Umbilical cord (tissue), 2 donors: ENCODE data around the gene C21orf58. TPM values are rescaled to one million over a fixed set of nuclear protein-coding genes. Genes with fewer than 3 reads are reported as not detected.

Experiments
- DNase-seq: peaks from one replicate; pipeline ENCODE4 v3.0.0-alpha.2; 2015; ENCODE audit warnings: low spot score
- total RNA-seq: library from RNA; depleted of rRNA; stranded (reverse); fragments of >200 nt; gene quantifications from one replicate; pipeline ENCODE4 v1.2.3, GENCODE V29; 2014; ENCODE audit warnings: low replicate concordance; ENCODE audit not compliant: insufficient read depth

Gene C21orf58
- total RNA-seq, 1 donor from 2014 or later, result 12.3 TPM

DNA sequence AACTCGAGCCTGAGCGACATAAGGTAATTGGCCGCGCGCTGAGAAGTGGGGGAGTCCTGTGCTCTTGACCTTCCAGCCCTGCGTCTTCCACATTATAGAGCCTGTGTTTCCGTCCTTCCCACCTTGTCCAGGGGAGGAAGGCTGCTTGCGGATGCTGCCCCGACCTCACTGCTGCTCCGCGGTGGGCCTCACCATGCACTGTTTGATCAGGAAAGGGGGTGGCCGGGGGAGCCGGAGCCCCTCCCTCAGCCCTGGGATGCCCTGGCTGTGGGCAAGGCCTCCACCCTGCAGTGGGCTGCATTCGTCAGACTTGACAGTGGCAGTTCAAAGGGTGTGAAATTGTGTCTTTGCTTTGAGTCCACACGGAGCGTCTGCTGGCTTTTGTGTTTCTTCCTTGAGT is 30.4 kb upstream of the C21orf58 start:
- no peak for DNase-seq

DNA sequence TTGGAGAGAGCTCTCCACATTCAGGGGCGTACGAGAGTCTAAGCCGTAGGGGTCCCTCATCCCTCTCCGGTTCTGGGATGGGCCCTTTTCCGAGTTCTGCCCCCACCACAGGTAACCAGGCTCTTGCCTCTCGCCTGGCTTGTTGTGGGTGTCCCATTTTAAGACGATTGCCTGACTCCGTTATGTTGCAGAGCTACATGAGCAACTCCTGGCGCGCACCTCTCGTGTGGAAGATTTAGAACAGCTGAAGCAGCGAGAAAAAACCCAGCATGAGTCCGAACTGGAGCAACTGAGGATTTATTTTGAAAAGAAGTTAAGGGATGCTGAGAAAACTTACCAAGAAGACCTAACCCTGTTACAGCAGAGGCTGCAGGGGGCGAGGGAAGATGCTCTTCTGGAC is 29.2 kb upstream of the C21orf58 start:
- no peak for DNase-seq

DNA sequence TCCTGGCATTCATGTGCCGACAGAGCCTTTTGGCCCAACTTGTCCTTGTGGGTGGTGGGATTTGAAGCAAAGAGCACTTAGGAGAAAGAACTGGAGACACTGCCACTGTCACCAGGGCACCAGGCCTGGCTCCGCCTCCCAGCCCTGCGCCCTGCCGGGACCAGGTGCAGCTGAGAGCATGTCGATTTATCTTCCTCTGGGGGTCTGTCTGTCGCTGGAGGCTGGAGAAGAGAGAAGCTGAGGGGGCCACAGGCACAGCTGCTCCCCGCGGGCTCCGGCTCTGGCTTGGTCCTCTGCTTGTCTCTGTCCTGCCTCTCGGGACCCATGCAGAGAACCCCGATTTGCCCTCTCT is 28.5 kb upstream of the C21orf58 start:
- no peak for DNase-seq

DNA sequence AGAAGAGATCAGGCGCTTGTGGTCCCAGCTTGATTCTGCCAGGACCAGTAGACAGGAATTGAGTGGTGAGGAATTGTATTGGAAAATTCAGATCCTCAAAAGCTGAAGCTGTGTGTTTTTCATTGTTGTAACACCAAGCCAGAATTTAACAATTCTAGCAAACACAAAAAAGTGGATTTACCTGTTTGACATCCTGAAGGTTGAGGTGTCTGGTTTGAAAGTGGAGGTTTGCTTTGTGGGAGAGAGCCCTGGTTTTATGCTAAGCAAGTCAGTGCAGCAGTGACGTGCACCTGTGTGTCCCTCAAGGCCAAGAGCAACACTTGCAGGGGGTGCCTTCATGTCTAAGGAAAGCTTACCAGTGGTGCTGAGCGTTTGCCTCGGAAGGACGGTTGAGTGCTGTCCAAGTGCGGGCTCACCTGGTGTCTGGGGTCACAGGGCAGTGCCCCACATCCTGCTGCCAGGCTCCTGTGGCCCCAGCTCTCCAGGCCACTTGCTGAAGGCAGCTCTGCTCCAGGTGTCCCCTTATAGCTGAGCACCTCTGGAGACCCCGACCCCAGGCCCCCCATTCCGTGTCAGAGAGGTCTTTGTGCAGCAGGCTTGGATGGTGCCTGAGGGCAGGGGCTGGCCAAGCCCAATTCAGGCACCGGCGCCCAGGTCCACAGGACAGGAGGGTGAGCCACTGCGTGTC is 27.9 kb upstream of the C21orf58 start:
- peak; percentile 34 for DNase-seq

DNA sequence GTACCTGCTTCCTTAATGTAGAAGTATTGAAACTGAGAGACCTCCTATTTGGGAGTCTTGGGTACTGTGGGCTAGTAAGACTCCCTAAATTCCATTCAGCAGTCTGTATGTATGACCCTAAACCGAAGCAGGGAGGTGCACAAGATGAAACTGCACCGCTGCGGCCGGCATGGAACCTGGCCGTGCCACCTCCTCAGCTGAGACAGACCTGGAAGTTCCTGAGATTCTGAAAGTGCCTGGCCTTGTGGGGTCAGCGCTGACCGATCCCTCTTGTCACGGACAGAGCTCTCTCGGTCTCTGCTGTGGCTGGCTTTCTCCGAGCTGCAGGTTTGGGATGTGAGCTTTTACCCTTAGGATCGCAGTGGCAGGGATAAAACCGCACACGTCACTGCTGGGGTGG is 27.3 kb upstream of the C21orf58 start:
- no peak for DNase-seq

DNA sequence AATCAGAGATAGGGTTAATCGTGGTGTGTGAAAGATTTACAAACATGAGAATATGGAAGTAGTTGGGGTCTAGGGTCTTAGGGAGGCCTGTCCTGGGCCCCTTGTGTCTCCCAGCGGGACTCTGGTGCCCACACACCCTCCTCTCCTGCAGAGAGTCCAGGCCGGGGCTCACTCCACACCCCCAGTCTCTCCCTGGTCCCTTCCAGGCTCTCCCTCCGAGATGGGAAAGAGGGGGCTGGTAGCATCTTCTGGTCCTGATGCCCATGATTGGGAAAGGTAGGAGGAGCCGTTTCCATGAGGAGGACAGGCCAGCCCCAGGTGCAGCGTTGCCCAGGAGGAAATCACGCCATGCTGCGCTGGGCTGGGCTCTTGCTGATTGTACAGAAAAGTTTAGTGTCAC is 26.9 kb upstream of the C21orf58 start:
- no peak for DNase-seq

DNA sequence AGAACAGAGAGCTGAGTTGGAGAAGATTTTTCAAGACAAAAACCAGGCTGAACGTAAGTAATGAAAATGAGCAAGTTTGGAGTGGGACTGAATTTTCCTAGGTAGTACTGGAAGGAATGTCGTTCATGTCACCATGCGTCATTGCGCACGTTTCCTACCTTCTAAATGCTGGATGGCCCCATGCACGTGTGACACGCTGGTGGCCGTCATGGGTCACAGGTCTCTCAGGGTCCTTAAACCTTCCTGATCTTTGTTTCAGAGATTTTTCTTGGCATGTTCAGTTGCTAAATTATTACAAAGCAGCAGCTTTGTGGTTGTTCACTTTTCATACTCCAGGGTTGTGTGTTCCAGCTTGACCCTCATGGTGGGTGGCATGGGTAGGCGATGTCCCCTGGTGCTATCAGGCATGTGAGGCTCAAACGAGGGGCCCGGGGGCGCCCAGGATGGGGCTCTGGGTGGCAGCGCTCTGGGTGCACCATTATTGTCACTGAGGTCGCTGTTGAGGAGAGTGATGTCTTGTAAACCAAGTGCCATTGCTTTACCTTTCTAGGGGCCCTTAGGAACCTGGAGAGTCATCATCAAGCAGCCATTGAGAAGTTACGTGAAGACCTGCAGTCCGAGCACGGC is 25.6 kb upstream of the C21orf58 start:
- DNase-seq, result no peak

DNA sequence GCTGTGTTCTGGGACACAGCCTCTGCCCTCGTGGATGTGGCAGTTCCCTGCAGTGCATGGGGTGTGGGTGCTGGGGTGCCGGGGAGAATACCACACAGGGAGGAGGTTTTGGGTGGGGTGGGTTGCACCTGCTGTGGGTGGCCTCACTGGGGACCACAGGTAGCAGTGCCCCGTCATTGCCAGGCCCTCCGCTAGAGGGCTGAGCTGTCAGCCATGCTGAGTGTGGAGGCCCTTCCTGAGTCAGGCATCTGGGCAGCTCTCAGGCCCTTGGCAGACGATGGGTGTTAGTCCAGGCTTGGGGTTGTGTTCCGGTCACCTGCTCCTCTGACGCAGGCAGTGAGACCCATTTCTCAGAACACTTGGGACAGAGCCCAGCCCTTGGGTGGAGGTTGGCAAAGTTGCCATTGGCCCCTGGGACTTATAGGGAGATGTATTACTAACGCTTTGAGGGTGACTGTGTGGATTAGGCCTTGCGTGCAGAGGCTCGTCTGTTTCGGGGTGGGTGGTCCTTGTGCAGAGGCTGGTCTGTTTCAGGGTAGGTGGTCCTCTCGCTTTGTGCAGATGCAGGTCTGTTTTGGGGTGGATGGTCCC is 24.2 kb upstream of the C21orf58 start:
- no peak for DNase-seq

DNA sequence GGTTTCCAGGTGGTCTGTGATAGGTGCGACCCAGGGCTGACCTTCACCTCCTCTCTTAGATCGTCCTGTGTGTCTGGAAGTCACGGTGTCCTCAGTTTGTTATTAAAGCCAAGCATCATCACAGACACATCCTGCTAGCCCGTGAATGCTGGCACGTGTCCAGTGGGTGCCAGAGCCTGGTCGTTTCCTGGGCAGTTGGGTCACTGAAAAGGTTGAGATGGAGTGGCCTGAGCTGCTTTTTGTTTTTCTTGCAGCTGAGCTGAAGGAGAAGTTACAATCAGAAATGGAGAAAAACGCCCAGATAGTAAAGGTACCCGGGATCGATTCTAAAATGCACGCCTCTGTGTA is 23.5 kb upstream of the C21orf58 start:
- no peak for DNase-seq

DNA sequence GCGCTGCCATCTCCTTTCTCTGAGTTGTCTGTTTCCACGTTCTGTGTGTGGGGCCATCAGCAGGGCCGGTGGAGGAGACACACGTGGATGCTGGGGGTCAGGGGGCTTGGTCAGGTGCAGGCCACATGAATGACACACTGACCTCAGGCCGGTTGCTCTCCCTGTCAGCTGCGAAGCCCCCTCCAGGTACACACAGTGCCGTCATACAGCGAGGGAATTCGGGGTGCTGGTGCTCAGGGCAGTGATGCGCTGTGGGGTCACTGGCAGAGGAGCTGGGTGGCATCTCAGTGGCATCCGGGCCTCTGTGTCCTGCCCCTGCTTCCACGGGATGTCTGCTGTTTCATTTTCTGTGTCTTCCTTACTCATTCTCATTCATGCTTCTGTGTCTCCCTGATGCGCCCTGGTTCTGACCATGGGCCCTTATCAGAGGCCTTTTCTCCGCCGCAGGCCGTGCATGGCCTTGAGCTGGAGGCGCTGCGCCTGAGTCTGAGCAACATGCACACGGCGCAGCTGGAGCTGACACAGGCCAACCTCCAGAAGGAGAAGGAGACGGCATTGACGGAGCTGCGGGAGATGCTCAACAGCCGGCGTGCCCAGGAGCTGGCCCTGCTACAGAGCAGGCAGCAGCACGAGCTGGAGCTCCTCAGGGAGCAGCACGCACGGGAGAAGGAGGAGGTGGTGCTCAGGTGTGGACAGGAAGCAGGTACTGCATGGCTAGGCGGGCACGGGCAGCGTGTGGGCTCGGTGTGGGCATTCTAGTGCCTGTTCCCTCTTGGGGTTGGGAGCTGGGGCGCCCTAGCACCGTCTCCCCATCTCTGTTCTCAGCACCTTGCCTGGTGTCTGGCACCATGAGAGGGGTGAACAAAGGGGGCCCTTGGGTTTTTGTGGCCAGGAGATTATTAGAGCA is 22.9 kb upstream of the C21orf58 start:
- no peak for DNase-seq

DNA sequence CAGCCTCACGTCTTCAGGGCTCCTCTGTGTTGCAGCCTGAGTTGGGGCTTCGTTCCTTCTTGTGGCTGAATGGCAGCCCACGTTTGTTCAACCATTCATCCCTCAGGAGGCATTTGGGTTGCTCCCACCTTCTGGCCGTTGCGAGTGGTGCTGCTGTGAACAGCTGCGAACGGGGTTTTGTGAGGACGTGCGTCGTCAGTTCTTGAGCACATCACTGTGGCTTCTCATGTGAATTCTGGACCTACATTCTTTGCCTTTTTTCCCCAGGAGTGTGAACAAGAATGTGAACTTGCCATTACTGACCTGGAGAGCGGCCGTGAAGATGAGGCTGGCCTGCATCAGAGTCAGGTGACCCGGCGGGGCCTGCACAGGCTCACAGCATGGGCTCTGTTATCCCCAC is 22.2 kb upstream of the C21orf58 start:
- no peak for DNase-seq

DNA sequence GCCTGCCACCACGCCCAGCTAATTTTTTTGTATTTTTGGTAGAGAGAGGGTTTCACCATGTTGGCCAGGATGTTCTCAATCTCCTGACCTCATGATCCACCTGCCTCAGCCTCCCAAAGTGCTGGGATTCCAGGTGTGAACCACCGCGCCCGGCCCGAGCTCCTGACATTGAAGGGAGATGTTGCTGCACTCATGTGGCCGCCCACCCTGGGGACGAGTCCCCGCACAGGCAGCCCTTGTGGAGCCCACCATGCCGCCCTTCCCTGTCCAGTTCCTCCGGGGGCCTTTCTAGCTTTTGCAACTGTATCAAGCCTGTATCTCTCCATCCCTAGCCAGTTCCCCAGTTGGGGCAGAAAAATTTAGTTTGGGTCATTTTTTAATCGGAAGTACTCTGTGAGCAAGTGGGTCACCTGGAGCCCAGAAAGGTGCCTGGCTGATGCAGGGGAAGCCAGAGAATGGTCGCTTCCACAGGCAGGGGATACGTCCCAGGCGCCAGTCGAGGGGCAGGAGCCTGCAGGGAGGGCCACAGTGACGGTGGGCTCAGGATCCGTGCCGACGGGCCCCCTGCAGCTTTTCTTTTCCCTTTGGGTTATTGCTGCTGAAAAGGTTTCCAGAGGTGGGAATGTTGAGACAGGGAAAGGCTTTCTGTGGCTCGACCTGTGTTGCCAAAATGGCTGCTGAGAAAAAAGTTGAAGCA is 20.7 kb upstream of the C21orf58 start:
- DNase-seq, result no peak

DNA sequence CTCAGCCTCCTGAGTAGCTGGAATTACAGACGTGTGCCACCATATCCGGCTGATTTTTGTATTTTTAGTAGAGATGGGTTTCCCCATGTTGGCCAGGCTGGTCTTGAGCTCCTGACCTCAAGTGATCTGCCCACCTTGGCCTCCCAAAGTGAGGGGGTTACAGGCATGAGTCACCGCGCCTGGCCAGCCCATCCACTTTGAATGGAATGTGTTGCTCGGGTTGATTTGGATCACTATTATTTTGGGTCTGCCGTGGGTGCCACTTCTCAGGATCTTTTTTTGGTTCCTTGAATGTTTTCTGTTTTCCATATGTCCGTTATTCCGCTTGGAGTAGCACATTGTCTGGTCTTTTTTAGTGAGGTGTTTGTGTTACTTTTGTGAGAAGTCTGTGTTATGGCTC is 17.3 kb upstream of the C21orf58 start:
- no peak for DNase-seq

DNA sequence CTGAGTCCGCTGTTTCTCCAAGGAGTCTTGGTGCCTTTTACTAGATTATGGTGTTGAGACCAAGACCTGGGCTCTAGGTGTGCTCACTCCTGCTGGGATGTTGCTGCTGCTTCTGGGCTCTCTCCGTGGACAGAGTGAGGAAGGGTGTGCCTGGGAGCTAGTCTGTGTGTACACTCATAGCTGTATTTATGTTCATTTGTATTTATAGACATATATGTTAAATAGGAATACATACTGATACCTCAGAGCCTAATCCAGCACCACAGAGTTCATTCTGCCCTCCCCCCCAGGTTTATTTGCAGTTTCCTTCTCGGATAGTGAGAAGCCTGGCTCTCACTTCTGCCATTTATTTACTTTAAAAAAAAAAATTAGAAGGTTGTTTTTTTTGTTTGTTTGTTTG is 12.9 kb upstream of the C21orf58 start:
- no peak for DNase-seq

DNA sequence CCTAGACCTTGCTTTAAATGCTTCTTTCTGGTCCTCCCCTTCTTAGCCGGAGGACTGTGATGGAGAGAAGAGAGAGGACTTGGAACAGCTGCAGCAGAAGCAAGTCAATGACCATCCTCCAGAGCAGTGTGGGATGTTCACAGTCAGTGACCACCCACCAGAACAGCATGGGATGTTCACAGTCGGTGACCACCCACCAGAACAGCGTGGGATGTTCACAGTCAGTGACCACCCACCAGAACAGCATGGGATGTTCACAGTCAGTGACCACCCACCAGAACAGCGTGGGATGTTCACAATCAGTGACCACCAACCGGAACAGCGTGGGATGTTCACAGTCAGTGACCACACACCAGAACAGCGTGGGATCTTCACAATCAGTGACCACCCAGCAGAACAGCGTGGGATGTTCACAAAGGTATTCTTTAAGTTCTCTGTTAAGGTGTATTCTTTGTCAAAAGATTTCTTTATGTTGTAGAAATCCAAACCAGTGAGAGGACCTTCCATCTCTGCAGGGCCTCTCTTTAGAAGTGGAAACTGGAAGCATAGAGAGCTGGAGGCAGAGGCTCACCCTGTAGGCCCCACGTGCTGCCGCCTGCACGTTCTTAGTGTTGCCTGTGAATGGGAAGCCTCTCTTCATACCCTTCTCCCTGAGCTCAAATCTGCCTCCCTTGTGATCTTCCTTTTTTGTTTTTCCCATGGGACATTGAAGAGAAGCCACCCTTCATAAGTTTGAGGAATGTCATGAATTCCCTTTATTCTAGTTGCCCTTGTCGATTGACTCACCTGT is 10.9 kb upstream of the C21orf58 start:
- no peak for DNase-seq

DNA sequence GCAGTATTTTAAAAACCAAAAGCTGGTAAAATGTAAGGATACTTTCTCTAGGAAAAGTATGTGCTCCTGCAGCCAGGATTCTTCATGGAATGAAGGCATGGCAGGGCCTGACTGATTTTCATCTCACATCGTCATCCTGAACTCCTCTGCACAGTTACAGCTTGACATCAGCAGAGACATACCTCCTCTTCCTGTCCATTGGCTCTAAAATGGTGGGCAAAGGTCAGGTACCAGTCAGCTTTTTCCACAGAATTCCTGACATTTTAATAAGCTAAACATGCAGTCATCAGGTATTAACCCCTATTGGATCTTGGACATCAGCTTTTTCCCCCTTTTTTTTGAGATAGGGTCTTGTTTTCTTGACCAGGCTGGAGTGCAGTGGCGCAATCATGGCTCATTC is 6.1 kb upstream of the C21orf58 start:
- no peak for DNase-seq

DNA sequence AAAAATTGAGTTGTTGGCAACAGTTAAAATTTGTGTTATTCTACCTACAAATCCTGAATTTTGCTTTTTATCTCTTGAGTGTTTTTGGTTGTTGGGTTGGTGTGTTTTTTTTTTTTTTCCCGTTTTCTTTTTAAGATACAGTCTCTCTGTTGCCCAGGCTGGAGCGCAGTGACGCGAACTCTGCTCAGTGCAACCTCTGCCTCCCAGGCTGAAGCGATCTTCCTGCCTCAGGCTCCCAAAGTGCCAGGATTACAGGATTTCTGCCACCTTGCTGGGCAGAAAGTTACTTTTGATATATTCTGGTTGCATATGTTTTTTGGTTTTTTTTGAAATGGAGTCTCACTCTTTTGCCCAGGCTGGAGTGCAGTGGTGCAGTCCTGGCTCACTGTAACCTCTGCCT is 4.5 kb upstream of the C21orf58 start:
- no peak for DNase-seq

DNA sequence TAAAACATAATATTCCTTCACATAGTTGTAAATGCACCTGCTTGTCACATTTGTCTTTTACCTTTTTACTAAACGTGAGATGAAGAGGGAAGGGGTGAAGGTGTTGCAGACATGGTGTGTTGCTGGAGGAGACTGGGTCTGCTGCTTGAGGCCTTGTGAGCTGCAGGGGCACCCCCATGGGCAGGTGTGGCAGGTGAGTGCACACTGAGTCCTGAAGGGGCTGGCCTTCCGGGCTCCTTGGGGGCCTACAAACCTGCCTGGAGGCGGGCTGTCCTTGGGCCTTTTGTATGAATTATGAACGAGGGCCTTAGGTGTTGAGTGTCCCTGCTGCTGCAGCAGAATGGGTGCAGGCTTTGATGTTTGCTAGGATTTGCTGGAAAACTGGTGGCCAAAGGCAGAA is 4.0 kb upstream of the C21orf58 start:
- DNase-seq, result no peak

DNA sequence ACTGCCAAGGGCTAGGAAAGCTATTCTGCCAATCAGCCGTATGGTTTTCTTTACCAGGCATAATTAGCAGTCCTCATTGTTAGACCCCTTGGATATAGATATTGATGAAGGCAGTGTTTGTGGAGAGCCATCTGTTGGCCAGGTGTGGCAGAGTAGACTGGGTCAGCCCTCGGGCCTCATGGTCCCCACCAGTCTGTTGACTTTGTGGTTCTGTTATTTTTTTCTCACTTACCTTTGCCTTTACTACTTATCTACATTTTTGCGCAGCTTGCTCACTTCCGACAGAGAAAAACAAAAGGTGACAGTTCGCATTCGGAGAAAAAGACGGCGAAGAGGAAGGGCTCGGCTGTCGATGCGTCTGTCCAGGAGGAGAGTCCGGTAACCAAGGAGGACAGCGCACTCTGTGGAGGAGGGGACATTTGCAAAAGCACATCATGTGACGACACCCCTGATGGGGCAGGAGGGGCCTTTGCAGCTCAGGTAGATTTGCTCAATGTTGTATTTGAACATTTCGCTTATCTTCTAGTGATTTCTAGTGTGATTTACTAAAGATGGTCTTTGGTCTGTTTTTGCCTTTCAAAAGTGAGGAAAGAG is 2.5 kb upstream of the C21orf58 start:
- DNase-seq, result no peak

DNA sequence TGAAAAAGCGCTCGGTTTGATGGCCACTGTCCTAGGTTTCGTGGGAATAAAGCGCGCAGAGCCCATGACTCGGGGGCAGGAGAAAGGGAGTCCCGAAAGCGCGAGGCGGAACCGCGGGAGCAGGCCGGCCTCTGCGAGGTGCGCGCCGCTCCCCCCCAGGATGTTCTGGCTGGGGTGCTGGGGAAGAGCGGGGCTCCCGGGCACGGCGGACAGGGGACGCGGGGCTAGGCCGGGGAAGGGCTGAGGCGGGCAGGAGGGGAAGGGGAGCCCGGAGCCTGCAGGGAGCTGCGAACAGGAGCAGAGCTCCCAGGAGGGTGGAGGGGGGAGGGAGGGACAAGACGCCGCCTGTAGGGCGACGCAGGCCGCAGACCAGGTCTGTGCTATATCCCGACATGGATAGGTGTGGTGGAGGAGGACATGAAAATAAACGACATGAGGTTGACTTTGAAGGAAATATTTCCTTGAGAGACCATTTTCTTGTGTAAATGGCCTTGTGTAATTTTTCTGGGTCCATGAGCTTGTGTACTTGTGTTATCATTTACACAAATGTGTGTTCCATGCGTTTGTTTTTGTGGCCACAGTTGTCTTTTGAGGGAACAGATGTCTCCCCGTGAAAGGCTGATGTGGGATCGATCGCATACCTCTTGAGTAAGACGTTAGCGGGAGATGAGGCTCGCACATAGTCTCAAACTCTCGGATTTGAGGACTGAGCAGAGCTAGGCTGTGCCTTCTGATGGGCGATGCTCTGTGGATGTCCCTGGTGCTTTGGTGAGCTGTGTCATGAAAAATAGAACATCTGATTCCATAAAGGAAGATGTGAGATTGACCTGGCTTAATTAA is 1.6 kb upstream of the C21orf58 start:
- DNase-seq, result peak; percentile 50
